Measurements from ENCODE around the gene RAB19.
"Not testable (repeated sequence)": the region's sequence is repeated elsewhere in the genome, so short reads cannot be mapped to it uniquely, and the experiment has no call there.

RAB19 gene

DNA sequence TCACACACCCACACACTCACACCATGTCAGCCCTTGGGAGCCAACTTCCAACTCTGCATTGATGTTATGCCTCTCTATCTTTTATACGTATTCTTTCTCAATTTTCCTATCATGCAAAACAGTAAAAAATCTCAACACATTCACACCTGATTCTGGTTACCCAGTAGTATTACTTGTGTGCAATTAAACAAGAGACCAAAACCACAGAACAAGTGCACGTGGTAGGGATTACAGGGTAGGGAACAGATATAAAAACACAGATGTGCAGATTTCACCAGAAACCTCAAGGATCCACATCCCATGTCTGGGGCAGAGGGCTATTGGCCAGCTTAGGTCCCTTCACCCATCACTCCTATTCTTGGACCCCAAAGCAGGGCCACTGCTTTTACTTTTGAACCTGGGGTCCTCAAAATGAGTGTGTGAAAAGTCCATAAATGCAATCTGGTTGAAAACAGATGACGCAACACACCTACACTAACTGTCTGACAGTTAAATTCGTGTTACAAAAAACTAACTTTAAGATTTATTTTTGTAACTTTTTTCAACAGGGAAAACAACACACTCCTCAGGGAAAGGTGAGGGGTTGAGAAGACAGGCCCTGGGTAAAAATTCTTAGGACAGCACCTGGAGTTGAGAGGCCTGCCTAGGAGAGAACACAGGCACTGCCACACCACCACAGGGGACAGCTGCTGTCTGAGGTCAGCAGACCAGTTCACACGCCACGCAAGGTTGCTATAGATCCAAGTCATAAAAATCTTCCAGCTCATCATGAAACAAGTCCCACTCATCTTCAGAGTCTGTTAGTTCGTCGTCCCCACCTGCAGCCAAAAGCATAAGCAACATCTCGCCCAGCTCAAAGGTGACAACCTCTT lies 50.2 kb downstream of the RAB19 start:
- DNase-seq: not testable (repeated sequence)

DNA sequence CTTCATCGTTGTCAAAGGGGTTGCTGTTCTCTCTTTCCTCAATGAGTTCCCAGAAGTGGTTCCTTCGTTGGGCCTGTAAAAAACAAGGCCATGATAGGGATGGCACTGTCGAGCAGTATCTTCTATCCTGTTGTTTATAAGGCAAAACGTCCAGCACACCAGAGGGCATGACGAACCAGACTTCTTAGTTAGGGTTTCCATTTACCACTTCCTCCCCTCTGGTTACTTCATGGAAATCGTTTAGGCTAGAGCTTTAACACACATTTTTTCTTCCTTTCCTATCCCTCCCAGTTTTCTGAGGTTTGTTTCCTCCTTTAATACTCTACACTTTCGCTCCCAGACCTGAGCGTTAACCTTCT lies 50.8 kb downstream of the RAB19 start:
- no peak for DNase-seq

DNA sequence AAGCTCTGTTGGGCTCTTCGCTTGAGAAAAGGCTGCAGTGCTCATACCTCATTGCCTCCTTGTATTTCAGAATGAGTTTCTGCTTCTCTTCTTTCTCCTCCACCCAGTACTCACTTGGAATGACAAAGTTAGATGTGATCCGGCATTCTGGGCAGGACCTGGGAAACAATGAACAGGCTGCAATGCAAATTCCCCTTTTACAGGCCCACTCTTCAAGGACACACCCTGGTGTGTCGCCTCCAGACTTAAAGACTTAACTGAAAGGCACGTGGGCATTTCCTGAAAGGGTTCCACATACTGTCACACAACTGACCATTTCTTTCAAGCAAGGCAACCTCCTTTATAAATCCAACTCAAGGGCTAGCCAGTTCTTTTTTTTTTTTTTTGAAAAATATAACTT lies 51.9 kb downstream of the RAB19 start:
- DNase-seq: no peak

DNA sequence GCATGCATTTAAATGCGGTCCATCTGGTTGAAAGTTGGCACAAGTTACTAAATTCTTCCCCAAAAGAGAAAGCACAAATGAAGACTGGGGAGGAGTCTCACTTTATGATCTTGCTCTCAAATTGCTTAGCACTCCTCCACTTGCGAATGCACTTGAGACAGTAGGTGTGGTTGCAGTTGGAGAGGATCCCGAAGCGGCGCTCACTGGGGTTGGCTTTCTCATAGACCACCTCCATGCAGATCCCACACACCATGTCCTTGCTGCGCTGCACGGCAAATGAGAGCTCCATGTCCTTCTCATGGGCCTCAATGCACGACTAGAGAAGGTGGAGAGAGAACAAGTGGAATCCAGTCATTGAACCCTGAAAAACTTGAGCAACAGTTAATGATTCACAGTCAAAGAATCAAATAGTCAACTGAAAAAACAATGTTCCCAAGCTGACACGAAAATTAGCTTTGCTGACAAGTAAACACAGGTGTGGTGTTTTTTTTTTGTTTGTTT lies 52.7 kb downstream of the RAB19 start:
- no peak for DNase-seq

DNA sequence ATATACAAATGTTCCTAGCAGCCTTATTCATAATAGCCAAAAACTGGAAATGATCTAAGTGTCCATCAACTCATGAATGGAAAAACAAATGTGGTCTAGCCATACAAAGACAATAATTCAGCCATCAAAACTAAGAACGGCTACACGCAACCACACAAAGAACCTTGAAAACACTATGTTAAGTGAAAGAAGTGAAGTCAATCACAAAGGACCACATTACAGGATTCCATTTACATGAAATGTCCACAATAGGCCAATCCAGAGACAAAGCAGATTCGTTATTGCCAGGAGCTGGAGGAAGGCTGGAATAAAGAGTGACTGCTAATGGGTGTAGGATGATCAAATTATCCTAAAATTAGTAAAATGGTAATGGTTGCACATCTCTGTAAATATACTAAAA lies 54.3 kb downstream of the RAB19 start:
- no peak for DNase-seq

DNA sequence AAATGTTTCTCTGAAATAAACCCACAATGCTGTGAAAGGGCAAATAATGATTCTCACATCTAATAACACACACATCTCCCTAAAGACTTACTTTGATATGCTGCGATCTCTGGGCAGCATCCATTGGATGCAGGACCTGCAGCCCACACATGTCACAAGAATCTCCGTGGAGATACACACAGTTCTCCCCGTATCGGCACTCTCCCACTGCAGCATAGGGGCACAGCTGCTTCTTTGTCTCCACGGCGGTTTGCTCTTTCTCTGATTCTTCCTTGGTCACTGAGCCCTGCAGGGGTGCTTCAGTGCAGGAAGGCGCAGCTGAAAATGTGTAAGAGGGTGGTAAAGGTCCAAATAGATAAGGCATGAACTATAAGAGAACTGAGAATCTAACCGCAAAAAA lies 55.1 kb downstream of the RAB19 start:
- no peak for DNase-seq

DNA sequence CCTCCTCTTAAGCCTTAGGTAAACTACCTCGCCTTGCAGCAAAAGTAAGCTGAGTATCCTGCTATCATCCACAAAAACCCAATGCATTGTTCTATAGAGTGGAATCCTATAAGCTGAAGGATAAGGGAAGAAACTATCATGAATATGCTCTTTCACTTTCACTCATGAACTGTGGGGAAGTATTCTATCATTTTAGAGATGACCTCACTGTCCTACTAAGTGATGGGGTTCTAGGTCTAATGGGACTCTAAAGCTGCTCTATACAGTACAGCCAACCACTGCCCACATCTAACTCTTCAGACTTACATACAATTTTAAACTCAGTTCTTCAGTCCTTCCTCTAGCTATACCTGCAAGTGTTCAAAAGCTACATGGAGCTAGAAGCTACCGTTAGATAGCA lies 59.3 kb downstream of the RAB19 start:
- DNase-seq: no peak

DNA sequence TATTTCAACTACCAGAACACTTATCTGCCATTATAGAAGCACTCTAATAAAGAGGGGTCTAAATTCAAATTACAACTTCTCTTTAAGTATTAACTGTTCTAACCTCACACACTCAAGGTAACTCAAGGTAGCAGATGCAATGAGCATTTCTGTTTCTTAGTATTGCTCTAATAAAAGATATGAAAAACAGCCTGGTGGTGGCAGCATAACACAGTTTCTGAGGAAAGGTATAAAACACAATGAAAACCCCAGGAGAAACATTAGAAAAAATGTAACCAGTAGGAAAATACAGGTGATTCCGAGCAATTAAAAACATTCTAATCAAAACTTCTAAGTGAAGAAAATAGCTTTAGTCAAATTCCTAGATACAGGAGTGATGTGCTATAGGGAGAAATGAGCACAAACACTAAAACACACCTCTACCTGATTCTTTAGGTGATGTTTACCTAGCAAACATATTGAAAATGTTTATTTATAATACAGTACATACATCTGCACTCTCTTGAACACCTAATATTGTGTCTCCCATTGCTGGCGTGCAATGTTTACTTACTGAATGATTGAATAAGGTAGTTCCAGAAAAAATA lies 72.0 kb downstream of the RAB19 start:
- DNase-seq: peak; percentile 39

DNA sequence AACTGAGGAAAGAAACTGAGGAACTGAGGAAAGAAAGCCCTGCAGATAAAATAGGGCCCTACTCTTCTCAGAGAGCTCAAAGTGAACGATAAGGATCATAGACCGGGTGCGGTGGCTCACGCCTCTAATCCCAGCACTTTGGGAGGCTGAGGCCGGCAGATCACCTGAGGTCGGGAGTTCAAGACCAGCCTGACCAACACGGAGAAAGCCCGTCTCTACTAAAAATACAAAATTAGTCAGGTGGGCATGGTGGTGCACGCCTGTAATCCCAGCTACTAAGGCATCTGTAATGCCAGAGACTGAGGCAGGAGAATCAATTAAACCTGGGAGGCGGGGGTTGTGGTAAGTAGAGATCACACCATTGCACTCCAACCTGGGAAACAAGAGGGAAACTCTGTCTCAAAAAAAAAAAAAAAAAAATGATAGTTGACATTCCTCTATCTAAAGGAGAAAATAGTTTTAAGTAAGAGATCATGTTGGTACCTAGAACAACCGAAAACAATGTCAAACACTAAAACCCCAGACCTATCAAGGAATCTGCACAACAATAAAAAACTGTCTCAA lies 72.9 kb downstream of the RAB19 start:
- DNase-seq: no peak

Measured in NCI-H2029 treated with DMSO at 0.1 percent for 48 hours (cell line).